ENCODE measurements around the gene HPGDS.
A peak's percentile ranks its signal among the peaks of the same experiment; 100 is the strongest.
"Not testable (repeated sequence)": the region's sequence is repeated elsewhere in the genome, so short reads cannot be mapped to it uniquely, and the experiment has no call there.

Gene HPGDS

GRCh38 chr4:94329933-94330332 lies 12.7 kb downstream of the HPGDS start:
- DNase-seq (ENCODE audit: low spot score) (no peak), FAIRE-seq (peak; percentile 40)

- FAIRE-seq: no peak
Observed at GRCh38 chr4:94325835-94326234, 16.8 kb downstream of the HPGDS start.

GRCh38 chr4:94319927-94320326 lies 22.7 kb downstream of the HPGDS start:
- DNase-seq (ENCODE audit: low spot score); FAIRE-seq: not testable (repeated sequence)

More at GRCh38 chr4:94325835-94326234, 16.8 kb downstream of the HPGDS start:
- no peak for DNase-seq (ENCODE audit: low spot score)

GRCh38 chr4:94307231-94307871 lies 35.3 kb downstream of the HPGDS start:
- no peak for DNase-seq (ENCODE audit: low spot score)
- no peak for FAIRE-seq

GRCh38 chr4:94306713-94307112 lies 35.9 kb downstream of the HPGDS start:
- FAIRE-seq: no peak
- DNase-seq (ENCODE audit: low spot score): no peak

- FAIRE-seq: no peak
Observed at GRCh38 chr4:94305466-94306225, 37.0 kb downstream of the HPGDS start.

GRCh38 chr4:94304365-94304971 lies 38.2 kb downstream of the HPGDS start:
- no peak for FAIRE-seq
- peak; percentile 9 for DNase-seq (ENCODE audit: low spot score)

More at GRCh38 chr4:94305466-94306225, 37.0 kb downstream of the HPGDS start:
- DNase-seq (ENCODE audit: low spot score): no peak

GRCh38 chr4:94302191-94302590 lies 40.4 kb downstream of the HPGDS start:
- DNase-seq (ENCODE audit: low spot score): no peak
- no peak for FAIRE-seq

- FAIRE-seq (no peak), DNase-seq (ENCODE audit: low spot score) (no peak)
Observed at GRCh38 chr4:94298725-94299252, 43.8 kb downstream of the HPGDS start.

GRCh38 chr4:94295473-94295872 lies 47.2 kb downstream of the HPGDS start:
- FAIRE-seq; DNase-seq (ENCODE audit: low spot score): not testable (repeated sequence)

GRCh38 chr4:94293981-94294380 lies 48.7 kb downstream of the HPGDS start:
- not testable (repeated sequence) for FAIRE-seq; DNase-seq (ENCODE audit: low spot score)

- FAIRE-seq (no peak), DNase-seq (ENCODE audit: low spot score) (no peak)
Observed at GRCh38 chr4:94290245-94290644, 52.4 kb downstream of the HPGDS start.

- DNase-seq (ENCODE audit: low spot score) (no peak), FAIRE-seq (no peak)
Observed at GRCh38 chr4:94285666-94286065, 57.0 kb downstream of the HPGDS start.

- no peak for FAIRE-seq
Observed at GRCh38 chr4:94284889-94285288, 57.7 kb downstream of the HPGDS start.

GRCh38 chr4:94278781-94279180 lies 63.9 kb downstream of the HPGDS start:
- DNase-seq (ENCODE audit: low spot score) (no peak), FAIRE-seq (no peak)

More at GRCh38 chr4:94284889-94285288, 57.7 kb downstream of the HPGDS start:
- DNase-seq (ENCODE audit: low spot score): no peak

GRCh38 chr4:94277534-94277933 lies 65.1 kb downstream of the HPGDS start:
- FAIRE-seq: no peak

GRCh38 chr4:94276204-94276603 lies 66.4 kb downstream of the HPGDS start:
- no peak for FAIRE-seq

More at GRCh38 chr4:94277534-94277933, 65.1 kb downstream of the HPGDS start:
- DNase-seq (ENCODE audit: low spot score): no peak

GRCh38 chr4:94274912-94275311 lies 67.7 kb downstream of the HPGDS start:
- DNase-seq (ENCODE audit: low spot score): no peak
- no peak for FAIRE-seq

More at GRCh38 chr4:94276204-94276603, 66.4 kb downstream of the HPGDS start:
- DNase-seq (ENCODE audit: low spot score): no peak

GRCh38 chr4:94271248-94271647 lies 71.4 kb downstream of the HPGDS start:
- FAIRE-seq: no peak
- no peak for DNase-seq (ENCODE audit: low spot score)

- DNase-seq (ENCODE audit: low spot score) (no peak), FAIRE-seq (no peak)
Observed at GRCh38 chr4:94267037-94267436, 75.6 kb downstream of the HPGDS start.

GRCh38 chr4:94262163-94263016 lies 80.2 kb downstream of the HPGDS start:
- FAIRE-seq: no peak
- DNase-seq (ENCODE audit: low spot score): no peak

All from urothelium cell line (cell line).